HG02759 (cell line): ENCODE results near the gene ACSF3.
"Not testable (repeated sequence)": the region's sequence is repeated elsewhere in the genome, so short reads cannot be mapped to it uniquely, and the experiment has no call there.

Source experiments
- ATAC-seq: cut with Tn5 transposase; IDR thresholded peaks from one replicate; pipeline ENCODE4 v1.9.1; 2021; ENCODE audit warnings: mild to moderate bottlenecking, moderate library complexity; ENCODE audit not compliant: unreplicated experiment

ACSF3 gene

GRCh38 chr16:89156740-89157645 lies 63.3 kb downstream of the ACSF3 start:
- no peak for ATAC-seq

GRCh38 chr16:89157778-89158177 lies 64.1 kb downstream of the ACSF3 start:
- ATAC-seq: no peak

GRCh38 chr16:89159066-89159849 lies 65.6 kb downstream of the ACSF3 start:
- ATAC-seq: no peak

- no peak for ATAC-seq
Measured at GRCh38 chr16:89159850-89160354, 66.2 kb downstream of the ACSF3 start.

GRCh38 chr16:89160977-89161701 lies 67.5 kb downstream of the ACSF3 start:
- no peak for ATAC-seq

- no peak for ATAC-seq
Measured at GRCh38 chr16:89161763-89162713, 68.4 kb downstream of the ACSF3 start.

- no peak for ATAC-seq
Measured at GRCh38 chr16:89163297-89163696, 69.6 kb downstream of the ACSF3 start.

GRCh38 chr16:89164436-89164835 lies 70.8 kb downstream of the ACSF3 start:
- ATAC-seq: no peak

- no peak for ATAC-seq
Measured at GRCh38 chr16:89164847-89165680, 71.4 kb downstream of the ACSF3 start.

GRCh38 chr16:89165681-89165979 lies 72.0 kb downstream of the ACSF3 start:
- ATAC-seq: not testable (repeated sequence)

GRCh38 chr16:89166696-89167424 lies 73.2 kb downstream of the ACSF3 start:
- no peak for ATAC-seq

GRCh38 chr16:89167425-89167941 lies 73.8 kb downstream of the ACSF3 start:
- no peak for ATAC-seq

- ATAC-seq: no peak
Measured at GRCh38 chr16:89168381-89169189, 74.9 kb downstream of the ACSF3 start.

- no peak for ATAC-seq
Measured at GRCh38 chr16:89169778-89170177, 76.1 kb downstream of the ACSF3 start.

- ATAC-seq: no peak
Measured at GRCh38 chr16:89170346-89171215, 76.9 kb downstream of the ACSF3 start.
